Measurements from ENCODE around the gene OLFML2B.

OLFML2B gene

GRCh38 chr1:162015196-162015595 is 8.5 kb downstream of the OLFML2B start:
- DNase-seq: no peak
- in situ Hi-C loops (cut with HindIII; ENCODE audit: low pct_ligation_motif_present, low pct_unique_long_range_greater_than_20kb, low sequenced_read_pairs): no loop called here

GRCh38 chr1:162014202-162014601 is 9.5 kb downstream of the OLFML2B start:
- in situ Hi-C loops (cut with HindIII; ENCODE audit: low pct_ligation_motif_present, low pct_unique_long_range_greater_than_20kb, low sequenced_read_pairs): no loop called here
- no peak for DNase-seq

- in situ Hi-C loops (cut with HindIII; ENCODE audit: low pct_ligation_motif_present, low pct_unique_long_range_greater_than_20kb, low sequenced_read_pairs): no loop called here
- DNase-seq: no peak
Observed at GRCh38 chr1:162013289-162013688, 10.4 kb downstream of the OLFML2B start.

- no peak for DNase-seq
- in situ Hi-C loops (cut with HindIII; ENCODE audit: low pct_ligation_motif_present, low pct_unique_long_range_greater_than_20kb, low sequenced_read_pairs): no loop called here
Observed at GRCh38 chr1:162011337-162012012, 12.2 kb downstream of the OLFML2B start.

DNA sequence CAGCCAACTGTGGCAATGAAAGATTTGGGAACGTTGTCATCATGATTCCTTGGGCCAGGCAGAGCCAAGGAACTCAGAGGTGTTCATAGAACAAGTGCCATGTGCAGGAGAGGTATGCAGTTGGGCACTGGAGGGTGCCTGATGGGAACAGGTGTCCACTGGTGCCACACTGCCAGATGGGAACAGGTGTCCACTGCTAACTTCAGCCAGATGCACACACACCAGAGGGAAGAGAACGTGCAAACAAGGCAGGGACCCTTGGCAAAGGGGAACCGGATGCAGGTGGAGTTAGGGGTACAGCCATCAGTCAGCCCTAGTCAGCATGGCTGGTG is 13.5 kb downstream of the OLFML2B start:
- no peak for DNase-seq
- in situ Hi-C loops (cut with HindIII; ENCODE audit: low pct_ligation_motif_present, low pct_unique_long_range_greater_than_20kb, low sequenced_read_pairs): no loop called here

DNA sequence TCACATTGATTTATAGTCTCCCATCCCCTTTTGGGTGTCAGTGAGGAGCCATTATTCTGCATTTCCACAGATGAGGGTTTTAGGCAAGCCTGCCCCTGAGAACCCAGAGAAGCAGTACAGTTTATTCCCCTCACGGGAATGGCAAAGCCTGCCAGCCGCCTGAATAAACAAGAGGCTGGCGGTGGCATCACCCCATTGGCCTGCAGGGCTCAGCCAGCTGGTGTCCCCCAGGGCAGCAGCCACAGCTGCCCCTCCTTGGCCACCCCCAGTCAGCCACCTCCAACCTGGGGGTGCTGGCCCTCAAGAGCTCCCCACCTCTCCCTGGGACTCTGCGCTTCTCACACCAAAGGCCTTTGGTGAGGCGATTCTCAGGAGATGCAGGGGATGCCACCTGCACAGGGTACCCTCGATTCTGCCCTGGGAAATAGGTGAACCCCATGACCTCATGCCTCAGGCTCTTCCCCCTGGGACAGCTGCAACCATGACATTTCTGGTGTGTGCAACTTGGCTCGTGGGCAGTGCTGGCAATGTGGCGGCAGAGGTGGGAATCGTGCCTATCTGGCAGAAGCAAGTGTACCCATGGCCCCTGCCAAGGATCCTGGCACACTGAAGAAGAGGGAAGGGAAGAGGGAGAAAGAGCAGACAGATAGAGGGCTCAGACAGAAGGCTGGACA is 14.0 kb downstream of the OLFML2B start:
- in situ Hi-C loops (cut with HindIII; ENCODE audit: low pct_ligation_motif_present, low pct_unique_long_range_greater_than_20kb, low sequenced_read_pairs): no loop called here
- DNase-seq: no peak

- no peak for DNase-seq
- in situ Hi-C loops (cut with HindIII; ENCODE audit: low pct_ligation_motif_present, low pct_unique_long_range_greater_than_20kb, low sequenced_read_pairs): no loop called here
Observed at GRCh38 chr1:162008799-162009198, 14.9 kb downstream of the OLFML2B start.

- DNase-seq: no peak
- in situ Hi-C loops (cut with HindIII; ENCODE audit: low pct_ligation_motif_present, low pct_unique_long_range_greater_than_20kb, low sequenced_read_pairs): no loop called here
Observed at GRCh38 chr1:162007466-162007865, 16.2 kb downstream of the OLFML2B start.

DNA sequence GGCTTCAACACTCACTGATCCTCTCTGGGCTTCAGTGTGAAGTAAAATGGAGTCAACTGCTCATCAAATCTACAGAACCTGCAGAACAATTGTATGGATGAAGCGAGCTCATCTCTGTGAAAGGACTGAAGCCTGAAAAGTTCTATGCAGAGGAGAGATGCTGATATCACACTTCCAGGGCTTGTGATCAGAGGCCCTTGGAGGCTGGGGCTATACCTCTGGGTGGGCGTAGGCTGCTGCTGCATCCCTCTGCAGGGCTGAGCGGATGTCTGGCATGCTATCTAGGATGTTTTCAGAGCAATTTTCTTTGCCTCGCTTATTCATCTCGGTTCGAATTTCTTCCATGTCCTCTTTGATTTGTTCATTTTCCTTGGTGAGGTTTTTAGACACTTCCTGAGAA is 17.6 kb downstream of the OLFML2B start:
- no peak for DNase-seq
- in situ Hi-C loops (cut with HindIII; ENCODE audit: low pct_ligation_motif_present, low pct_unique_long_range_greater_than_20kb, low sequenced_read_pairs): no loop called here

- DNase-seq: no peak
- in situ Hi-C loops (cut with HindIII; ENCODE audit: low pct_ligation_motif_present, low pct_unique_long_range_greater_than_20kb, low sequenced_read_pairs): no loop called here
Observed at GRCh38 chr1:162004441-162004950, 19.2 kb downstream of the OLFML2B start.

DNA sequence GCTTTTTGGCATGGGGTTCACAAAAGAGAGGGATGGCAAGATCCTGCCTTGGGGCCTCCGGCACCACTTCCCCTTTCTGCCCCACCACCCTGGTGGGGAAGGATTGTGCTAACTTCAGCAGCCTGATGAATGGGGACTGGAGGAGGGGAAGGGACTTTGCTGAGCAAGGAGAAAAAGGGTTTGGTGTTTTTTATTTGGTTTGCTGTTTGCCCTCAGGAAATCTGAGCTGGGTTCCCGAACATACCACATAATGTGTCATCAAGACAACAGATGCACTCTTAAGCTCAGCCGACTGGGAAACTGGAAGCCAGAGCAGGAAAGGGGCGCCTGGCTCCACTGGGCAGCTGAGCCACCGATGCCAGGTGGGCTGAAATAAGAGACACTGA is 19.8 kb downstream of the OLFML2B start:
- in situ Hi-C loops (cut with HindIII; ENCODE audit: low pct_ligation_motif_present, low pct_unique_long_range_greater_than_20kb, low sequenced_read_pairs): no loop called here
- DNase-seq: peak; percentile 30

DNA sequence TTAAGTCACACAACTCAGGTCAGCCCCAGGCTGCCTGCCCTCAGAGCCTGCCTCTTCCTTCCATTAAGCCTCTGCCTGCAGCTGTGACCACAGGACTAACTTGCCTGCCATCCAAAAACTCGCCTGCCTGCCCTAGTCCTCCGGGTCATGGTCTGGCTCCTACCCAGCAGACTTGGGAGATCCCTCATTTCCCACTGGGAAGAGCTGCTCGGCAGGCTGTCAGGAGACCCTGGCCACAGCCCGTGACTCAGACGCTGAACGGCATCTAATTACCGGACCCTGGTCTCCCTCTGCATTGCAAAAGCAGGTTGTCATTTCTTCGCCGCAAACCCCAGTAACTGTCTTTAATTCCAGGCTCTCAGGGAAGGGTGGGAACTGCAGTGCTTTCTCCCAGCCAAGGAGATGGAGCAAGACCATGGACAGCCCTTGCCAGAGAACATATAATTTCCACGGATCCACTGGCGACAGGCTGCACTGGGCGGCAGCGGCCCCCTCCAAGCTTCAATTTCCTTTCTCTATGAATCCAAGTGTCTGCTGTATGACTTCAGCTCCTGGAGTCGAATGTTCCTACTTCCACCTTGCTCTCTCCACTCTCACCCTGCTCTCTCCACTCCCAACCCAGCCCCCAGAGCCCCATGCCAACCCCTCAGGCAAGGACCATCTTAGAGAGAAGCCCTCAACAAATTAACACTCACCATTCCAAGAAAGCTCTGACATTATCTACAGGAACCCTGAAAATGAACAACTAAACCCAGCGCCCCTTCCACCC is 20.4 kb downstream of the OLFML2B start:
- in situ Hi-C loops (cut with HindIII; ENCODE audit: low pct_ligation_motif_present, low pct_unique_long_range_greater_than_20kb, low sequenced_read_pairs): no loop called here

GRCh38 chr1:162000053-162000420 is 23.6 kb downstream of the OLFML2B start:
- in situ Hi-C loops (cut with HindIII; ENCODE audit: low pct_ligation_motif_present, low pct_unique_long_range_greater_than_20kb, low sequenced_read_pairs): no loop called here
- no peak for DNase-seq

More for the DNA sequence above, 20.4 kb downstream of the OLFML2B start:
- DNase-seq: no peak

DNA sequence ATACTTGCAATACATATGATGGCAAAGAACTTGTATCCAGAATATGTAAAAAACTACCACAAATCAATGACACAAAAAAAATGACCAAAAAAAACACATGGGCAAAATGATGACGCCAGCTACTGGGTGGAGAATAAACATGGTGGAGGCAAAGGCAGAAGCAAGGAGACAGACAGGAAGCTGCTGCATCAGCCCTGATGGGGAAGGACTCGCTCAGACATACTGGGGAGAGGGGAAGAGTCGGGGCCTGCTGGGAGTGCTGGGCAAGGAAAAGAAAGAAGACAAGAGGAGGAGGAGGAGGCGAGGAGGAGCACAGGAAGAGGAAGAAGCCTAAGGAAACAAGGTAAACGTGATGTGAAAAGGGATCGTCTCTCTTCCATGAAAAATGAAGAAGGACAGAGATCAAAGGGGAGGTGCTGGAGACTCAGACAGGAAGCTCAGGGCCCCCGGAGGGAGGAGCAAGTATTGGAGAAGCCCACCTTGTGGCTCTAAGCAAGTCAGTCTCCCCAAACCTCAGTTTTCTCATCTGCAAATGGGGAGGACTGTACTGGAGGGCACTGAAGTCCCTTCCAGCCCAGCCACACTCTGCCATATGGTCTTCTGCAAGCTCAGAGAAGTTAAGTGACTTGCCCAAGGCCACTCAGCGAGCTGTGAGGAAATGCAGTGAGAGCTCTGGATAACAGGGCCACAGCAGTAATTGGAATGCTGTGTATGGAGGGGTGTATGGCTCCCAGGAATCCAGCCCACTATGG is 24.2 kb downstream of the OLFML2B start:
- no peak for DNase-seq
- in situ Hi-C loops (cut with HindIII; ENCODE audit: low pct_ligation_motif_present, low pct_unique_long_range_greater_than_20kb, low sequenced_read_pairs): no loop called here

DNA sequence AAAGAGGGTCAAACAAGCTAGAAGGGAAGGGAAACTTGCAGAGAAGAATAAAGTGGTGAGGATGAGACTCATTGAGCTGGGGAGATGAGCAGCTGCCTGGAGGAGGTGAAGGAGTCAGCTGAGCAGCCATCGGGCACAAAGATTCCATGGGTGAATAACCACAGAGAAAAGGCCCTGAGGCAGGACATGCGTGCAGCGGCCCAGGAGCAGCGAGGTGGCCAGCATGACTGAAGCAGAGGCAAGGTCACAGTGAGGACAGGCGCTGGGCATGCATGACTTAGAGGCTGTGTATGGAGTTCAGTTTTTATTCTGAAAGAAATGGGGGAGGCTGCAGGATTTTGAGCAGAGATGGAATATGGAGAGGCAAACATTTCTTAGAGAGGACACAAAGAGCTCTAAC is 24.9 kb downstream of the OLFML2B start:
- in situ Hi-C loops (cut with HindIII; ENCODE audit: low pct_ligation_motif_present, low pct_unique_long_range_greater_than_20kb, low sequenced_read_pairs): no loop called here
- DNase-seq: no peak

DNA sequence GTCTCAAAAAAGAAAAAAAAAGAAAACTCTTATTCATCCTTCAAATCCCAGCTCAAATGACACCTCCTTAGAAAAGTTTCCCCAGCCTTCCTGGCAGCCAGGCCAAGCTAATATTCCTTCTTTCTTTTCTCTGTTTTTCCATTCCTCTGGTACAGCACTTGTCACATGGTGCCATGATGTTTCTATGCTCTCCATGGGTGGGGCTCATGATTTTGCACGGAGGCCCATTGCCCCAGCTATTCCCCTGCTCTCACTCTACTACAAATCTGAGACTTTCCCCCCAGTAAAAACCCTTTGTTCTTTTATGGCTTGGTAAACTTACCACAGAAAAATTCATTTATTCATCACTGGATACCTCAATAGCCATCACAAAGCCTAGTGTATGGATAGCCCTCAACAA is 26.5 kb downstream of the OLFML2B start:
- no peak for DNase-seq
- in situ Hi-C loops (cut with HindIII; ENCODE audit: low pct_ligation_motif_present, low pct_unique_long_range_greater_than_20kb, low sequenced_read_pairs): no loop called here

DNA sequence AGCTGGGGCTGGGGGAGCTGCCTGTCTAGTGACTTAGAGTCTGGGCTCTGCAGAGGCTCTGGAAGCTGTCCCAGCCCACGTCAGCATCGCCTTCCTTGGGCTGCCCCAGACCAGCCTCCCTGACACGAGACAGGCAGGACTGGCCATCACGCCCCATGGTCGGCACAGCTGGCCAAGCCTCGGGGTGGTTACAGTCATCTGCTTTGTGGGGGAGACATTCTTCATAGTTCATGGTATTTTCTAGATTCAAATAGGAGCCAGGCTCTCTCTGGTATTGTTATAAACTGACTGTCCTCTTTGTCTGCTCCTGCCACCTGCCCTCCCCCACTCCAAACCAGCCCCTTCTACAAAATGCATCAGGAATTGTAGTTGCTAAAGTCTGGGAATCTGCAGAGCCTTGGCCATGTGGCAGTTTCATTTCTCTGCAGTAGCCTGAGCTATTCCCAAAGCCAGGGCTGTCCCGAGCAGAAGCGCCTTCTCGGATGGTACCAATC is 29.4 kb downstream of the OLFML2B start:
- no peak for DNase-seq
- in situ Hi-C loops (cut with HindIII; ENCODE audit: low pct_ligation_motif_present, low pct_unique_long_range_greater_than_20kb, low sequenced_read_pairs): no loop called here

DNA sequence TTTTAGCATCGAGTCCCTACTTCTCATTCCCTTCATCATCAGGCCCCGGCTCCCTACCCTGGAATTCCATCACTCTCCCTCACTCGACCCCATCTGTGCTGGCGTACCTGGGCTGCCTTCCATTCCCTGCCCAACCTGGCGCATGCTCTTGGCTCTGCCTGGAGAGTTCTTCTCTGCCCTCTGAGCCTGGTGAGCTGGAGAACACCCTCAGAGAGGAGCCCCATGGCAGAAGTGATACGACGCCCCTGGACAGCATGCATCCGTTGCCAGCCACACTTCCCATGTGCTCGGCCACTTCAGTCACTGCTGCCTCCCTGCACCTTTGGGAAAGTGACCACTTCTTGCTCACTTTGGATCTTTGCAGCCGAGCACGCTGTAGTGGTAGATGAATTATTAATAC is 30.1 kb downstream of the OLFML2B start:
- in situ Hi-C loops (cut with HindIII; ENCODE audit: low pct_ligation_motif_present, low pct_unique_long_range_greater_than_20kb, low sequenced_read_pairs): no loop called here
- DNase-seq: no peak

GRCh38 chr1:161989786-161990185 is 33.9 kb downstream of the OLFML2B start:
- in situ Hi-C loops (cut with HindIII; ENCODE audit: low pct_ligation_motif_present, low pct_unique_long_range_greater_than_20kb, low sequenced_read_pairs): no loop called here
- no peak for DNase-seq

Measured in ACHN (cell line).